Neutrophil (primary cell): ENCODE data around the gene BICDL2.

Experiments
- H3K27ac ChIP-seq: fragments of 200-600 bp; sonication (generic); 2 replicates; pipeline ENCODE4 v1.5.1; 2016; ENCODE audit warnings: mild to moderate bottlenecking, moderate library complexity
- H3K27me3 ChIP-seq: fragments of 200-600 bp; sonication (generic); 2 replicates; pipeline ENCODE4 v1.6.0; 2016; ENCODE audit warnings: mild to moderate bottlenecking
- H3K36me3 ChIP-seq: fragments of 200-600 bp; sonication (generic); 2 replicates; pipeline ENCODE4 v1.5.1; 2017
- H3K4me1 ChIP-seq, 2 experiments: fragments of 200-600 bp in 1 of 2; sonication (generic) in 1 of 2; 1 replicate in 1 of 2; 2 replicates in 1 of 2; pipeline versions ENCODE4 v1.5.1 to v1.6.1; 2013 to 2016; ENCODE audit warnings: low read depth in 1 of 2, low read length in 1 of 2, mild to moderate bottlenecking in 1 of 2, moderate library complexity in 1 of 2; ENCODE audit not compliant: control insufficient read depth in 1 of 2, insufficient read depth in 1 of 2
- H3K4me3 ChIP-seq, 2 experiments: fragments of 200-600 bp in 1 of 2; sonication (generic) in 1 of 2; 1 replicate in 1 of 2; 2 replicates in 1 of 2; pipeline ENCODE4 v1.5.1; 2013 to 2016; ENCODE audit warnings: low read depth in 1 of 2, low read length in 1 of 2, mild to moderate bottlenecking in 1 of 2, moderate library complexity in 1 of 2
- H3K9me3 ChIP-seq: fragments of 200-600 bp; sonication (generic); 2 replicates; pipeline ENCODE4 v1.5.1; 2016
- TF ChIP-seq, protein P1 (sequence below): fragments of 200-600 bp; sonication (generic); IDR thresholded peaks from 2 replicates; pipeline ENCODE4 v1.5.1; 2016; ENCODE audit warnings: antibody characterized with exemption

Gene BICDL2

DNA sequence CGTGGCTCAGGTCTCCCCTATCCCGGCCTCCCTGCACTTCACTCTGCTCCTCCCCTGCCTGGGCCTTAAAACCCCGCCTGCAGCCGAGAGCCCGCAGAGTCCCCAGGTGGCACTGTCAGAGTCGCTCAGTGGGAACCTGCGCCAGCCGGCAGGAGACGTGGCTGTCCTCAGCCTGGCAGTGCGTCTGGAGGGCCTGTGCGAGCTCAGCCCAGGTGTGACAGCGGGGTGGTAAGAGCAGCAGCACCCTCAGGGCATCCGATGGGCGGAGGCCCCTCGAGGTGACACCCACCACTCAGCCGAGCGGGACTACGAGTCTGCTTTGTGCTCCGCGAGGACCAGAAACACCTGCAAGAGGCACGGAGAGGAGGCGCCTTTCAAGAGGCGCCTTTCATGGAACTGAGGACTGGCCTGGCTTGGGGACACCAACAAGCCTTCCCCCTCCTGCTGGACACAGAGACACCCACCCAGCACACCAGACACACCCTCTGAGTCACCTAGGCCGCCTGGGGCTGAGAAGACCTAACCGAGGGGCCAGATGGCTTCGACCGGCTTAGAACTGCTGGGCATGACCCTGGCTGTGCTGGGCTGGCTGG lies 23.8 kb downstream of the BICDL2 start, which contains the start of gene CLDN9:
TSS of gene CLDN9 (plus strand) at position 96 of the 593 bp plus-strand sequence. CDS start at position 536, 440 bp downstream.
- peaks cover 43 to 46% of the 10 kb centered on the region in 2 experiments for H3K4me1 ChIP-seq
- peaks cover 7% of the 10 kb centered on the region for H3K27me3 ChIP-seq
- H3K27ac ChIP-seq = peak within 1 kb of the TSS; percentile 23
- H3K9me3 ChIP-seq = no peaks in the 10 kb centered on the region
- TF ChIP-seq, protein P1, sequence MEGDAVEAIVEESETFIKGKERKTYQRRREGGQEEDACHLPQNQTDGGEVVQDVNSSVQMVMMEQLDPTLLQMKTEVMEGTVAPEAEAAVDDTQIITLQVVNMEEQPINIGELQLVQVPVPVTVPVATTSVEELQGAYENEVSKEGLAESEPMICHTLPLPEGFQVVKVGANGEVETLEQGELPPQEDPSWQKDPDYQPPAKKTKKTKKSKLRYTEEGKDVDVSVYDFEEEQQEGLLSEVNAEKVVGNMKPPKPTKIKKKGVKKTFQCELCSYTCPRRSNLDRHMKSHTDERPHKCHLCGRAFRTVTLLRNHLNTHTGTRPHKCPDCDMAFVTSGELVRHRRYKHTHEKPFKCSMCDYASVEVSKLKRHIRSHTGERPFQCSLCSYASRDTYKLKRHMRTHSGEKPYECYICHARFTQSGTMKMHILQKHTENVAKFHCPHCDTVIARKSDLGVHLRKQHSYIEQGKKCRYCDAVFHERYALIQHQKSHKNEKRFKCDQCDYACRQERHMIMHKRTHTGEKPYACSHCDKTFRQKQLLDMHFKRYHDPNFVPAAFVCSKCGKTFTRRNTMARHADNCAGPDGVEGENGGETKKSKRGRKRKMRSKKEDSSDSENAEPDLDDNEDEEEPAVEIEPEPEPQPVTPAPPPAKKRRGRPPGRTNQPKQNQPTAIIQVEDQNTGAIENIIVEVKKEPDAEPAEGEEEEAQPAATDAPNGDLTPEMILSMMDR = no peak
- H3K4me3 ChIP-seq = no peak within 1 kb of the TSS
- H3K36me3 ChIP-seq = peaks cover 17% of the 10 kb centered on the region

DNA sequence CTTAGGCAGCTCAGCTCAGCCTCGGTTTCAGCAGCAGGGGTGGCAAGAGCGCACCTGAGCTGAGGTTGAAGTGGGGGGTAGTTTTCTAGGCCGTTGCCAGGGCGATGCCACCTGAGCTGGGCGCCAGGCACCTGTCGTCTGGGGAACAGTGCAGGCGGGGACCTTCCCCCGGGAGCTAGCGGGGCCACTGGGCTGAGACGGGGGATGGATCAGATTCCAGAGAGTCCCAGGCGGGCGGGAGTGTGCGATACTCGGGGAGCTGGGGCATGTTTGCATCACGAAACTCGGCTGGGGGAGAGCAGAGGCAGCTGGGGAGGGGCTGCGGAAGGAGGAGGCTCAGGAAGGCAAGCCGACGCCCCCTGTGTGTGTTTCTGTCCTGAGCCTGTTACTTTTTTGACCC lies 24.5 kb downstream of the BICDL2 start:
- peaks cover under 1% of the 10 kb centered on the region for H3K27me3 ChIP-seq
- no peak overlapping the region for H3K27ac ChIP-seq
- TF ChIP-seq, protein P1 = no peak
- H3K4me3 ChIP-seq = no peak overlapping the region
- H3K4me1 ChIP-seq = peaks cover 48% of the 10 kb centered on the region in 2 experiments
- no peaks in the 10 kb centered on the region for H3K9me3 ChIP-seq
- peaks cover 17% of the 10 kb centered on the region for H3K36me3 ChIP-seq

DNA sequence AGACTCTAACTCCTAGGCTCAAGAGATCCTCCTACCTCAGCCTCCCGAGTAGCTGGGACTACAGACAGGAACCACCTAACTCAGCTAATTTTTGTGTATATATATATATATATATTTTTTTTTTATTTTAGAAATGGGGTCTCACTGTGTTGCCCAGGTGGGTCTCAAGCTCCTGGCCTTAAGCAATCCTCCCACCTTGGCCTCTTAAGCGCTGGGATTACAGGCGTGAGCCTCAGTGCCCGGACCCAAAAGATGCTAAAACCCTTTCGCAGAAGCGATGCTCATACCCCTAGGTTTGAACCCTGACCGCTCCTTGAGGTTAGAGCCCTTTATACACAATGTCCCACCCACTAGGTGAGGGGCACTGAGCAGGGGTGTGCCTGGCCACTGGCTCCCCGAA lies 26.2 kb downstream of the BICDL2 start:
- Histone ChIP-seq H3K36me3 (peaks cover 17% of the 10 kb centered on the region), H3K4me3 (no peak overlapping the region), H3K4me1 (peaks cover 65% of the 10 kb centered on the region in 2 experiments), H3K27ac (peak overlapping the region; percentile 98), H3K27me3 (no peaks in the 10 kb centered on the region), H3K9me3 (no peaks in the 10 kb centered on the region)
- TF ChIP-seq, protein P1 = no peak

DNA sequence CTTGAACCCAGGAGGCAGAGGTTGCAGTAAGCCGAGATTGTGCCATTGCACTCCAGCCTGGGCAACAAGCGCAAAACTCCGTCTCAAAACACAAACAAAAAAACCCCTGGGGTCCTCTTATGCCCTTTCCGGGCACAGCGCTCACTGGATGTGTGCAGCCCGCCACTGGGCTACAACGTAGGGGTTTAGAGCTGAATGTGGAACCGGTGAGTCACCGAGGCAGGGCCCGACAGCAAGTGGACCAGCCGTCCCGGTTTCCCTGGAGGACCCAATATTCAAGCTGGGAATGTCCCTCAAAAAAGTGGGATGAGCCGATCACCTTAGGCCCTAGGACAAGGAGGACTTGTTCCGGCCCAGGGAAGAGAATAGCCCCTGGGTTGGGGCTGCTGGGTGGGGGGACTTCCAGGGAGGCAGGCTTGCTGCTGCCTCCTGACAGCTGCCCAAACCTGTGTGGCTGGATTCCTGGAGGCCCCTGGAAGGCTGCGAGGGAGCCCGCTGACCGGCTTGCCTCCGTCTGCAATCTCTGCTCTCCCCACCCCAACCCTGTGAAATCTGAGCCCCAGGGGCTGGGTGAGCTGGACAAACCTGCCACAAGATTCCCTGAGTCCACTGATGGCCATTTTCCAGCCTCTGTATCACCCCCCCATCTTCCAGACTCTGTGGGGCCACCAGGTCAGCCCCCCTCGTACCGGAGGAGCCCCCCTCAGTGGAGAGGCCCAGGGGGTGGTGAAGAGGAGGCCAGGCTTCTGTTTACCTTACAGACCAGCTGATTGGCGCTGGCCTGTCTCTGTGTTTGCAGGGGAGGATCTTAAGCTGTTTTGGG lies 27.0 kb downstream of the BICDL2 start:
- TF ChIP-seq, protein P1 = no peak
- Histone ChIP-seq H3K27ac (peak overlapping the region; percentile 98), H3K27me3 (no peaks in the 10 kb centered on the region), H3K9me3 (no peaks in the 10 kb centered on the region), H3K4me1 (peaks cover 68 to 73% of the 10 kb centered on the region in 2 experiments), H3K4me3 (peak overlapping the region in 1 of 2 experiments; percentile 74), H3K36me3 (peaks cover 14% of the 10 kb centered on the region)

DNA sequence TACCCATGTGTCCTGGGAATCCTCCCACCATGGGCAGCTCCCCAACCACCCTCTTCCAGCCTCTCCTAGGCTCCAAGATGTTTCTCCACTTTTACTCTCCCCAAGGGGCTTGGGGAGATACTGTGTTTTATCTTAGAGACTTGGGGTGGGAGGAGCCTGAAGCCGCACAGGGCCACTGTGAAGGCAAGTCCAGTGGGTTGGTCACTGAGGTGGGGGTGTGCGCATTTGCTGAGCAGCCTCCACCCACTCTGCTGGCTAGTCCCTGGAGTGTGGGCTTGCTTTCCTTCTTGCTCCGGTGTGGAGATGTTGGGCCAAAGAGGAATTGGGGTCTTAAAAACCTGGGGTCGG lies 28.1 kb downstream of the BICDL2 start:
- TF ChIP-seq, protein P1 = no peak
- peak overlapping the region; percentile 98 for H3K27ac ChIP-seq
- H3K27me3 ChIP-seq = no peaks in the 10 kb centered on the region
- H3K4me3 ChIP-seq = peak overlapping the region; percentile 66 to 74
- H3K36me3 ChIP-seq = peaks cover 9% of the 10 kb centered on the region
- H3K9me3 ChIP-seq = no peaks in the 10 kb centered on the region
- H3K4me1 ChIP-seq = peaks cover 68 to 74% of the 10 kb centered on the region in 2 experiments
